HepG2 (cell line): Measurements from ENCODE around the gene CPNE1. TPM values are rescaled to one million over a fixed set of nuclear protein-coding genes. Genes with fewer than 3 reads are reported as not detected.
A peak's percentile ranks its signal among the peaks of the same experiment; 100 is the strongest.

ENCODE experiments used
- ATRX ChIP-seq: sonication (generic); formaldehyde crosslinking; IDR thresholded peaks from 2 replicates; pipeline ENCODE4 v1.4.0; 2020; ENCODE audit warnings: missing genetic modification reagents, borderline replicate concordance
- BATF2 ChIP-seq: sonication (generic); formaldehyde crosslinking; IDR thresholded peaks from 2 replicates; pipeline ENCODE4 v1.8.0; 2022; ENCODE audit warnings: mild to moderate bottlenecking, missing genetic modification reagents, moderate library complexity
- BRD4 ChIP-seq: sonication (generic); formaldehyde crosslinking; IDR thresholded peaks from 2 replicates; pipeline ENCODE4 v1.4.0; 2020; ENCODE audit warnings: missing genetic modification reagents
- CEBPG ChIP-seq: IDR thresholded peaks from 2 replicates; pipeline ENCODE4 v1.6.1; 2016
- CREBL2 ChIP-seq: sonication (generic); formaldehyde crosslinking; IDR thresholded peaks from 2 replicates; pipeline ENCODE4 v1.8.1; 2023; ENCODE audit warnings: missing genetic modification reagents, mild to moderate bottlenecking, borderline replicate concordance
- DMAP1 ChIP-seq: IDR thresholded peaks from 2 replicates; pipeline ENCODE4 v1.6.1; 2016
- JUND ChIP-seq: sonication (generic); formaldehyde crosslinking; IDR thresholded peaks from 2 replicates; pipeline ENCODE4 v1.8.0; 2022; ENCODE audit warnings: mild to moderate bottlenecking, missing genetic modification reagents
- NFATC3 ChIP-seq: sonication (generic); formaldehyde crosslinking; IDR thresholded peaks from 2 replicates; pipeline ENCODE4 v1.5.1; 2020; ENCODE audit warnings: mild to moderate bottlenecking, missing genetic modification reagents
- NFKB2 ChIP-seq: sonication (generic); formaldehyde crosslinking; IDR thresholded peaks from 2 replicates; pipeline ENCODE4 v1.4.0; 2020; ENCODE audit warnings: missing genetic modification reagents, borderline replicate concordance
- NFRKB ChIP-seq: fragments of 450-650 bp; IDR thresholded peaks from 2 replicates; pipeline ENCODE4 v1.6.1; 2017
- NR2F2 ChIP-seq: IDR thresholded peaks from 2 replicates; pipeline ENCODE4 v1.6.1; 2012; ENCODE audit warnings: low read depth, inconsistent platforms, borderline replicate concordance
- PRPF4 ChIP-seq: fragments of 200-400 bp; formaldehyde crosslinking; IDR thresholded peaks from 2 replicates; pipeline ENCODE4 v1.6.1; 2016; ENCODE audit warnings: low read length, low read depth; ENCODE audit not compliant: poor library complexity, severe bottlenecking
- STAG1 ChIP-seq: sonication (generic); formaldehyde crosslinking; IDR thresholded peaks from 2 replicates; pipeline ENCODE4 v1.4.0; 2020; ENCODE audit warnings: missing genetic modification reagents
- TP53 ChIP-seq: sonication (generic); formaldehyde crosslinking; conservative IDR thresholded peaks from 2 replicates; pipeline ENCODE4 v1.4.0; 2020; ENCODE audit warnings: missing genetic modification reagents
- ZMYM2 ChIP-seq: sonication (generic); formaldehyde crosslinking; IDR thresholded peaks from 2 replicates; pipeline ENCODE4 v1.8.0; 2022; ENCODE audit warnings: mild to moderate bottlenecking, missing genetic modification reagents
- ZNF431 ChIP-seq: sonication (generic); formaldehyde crosslinking; IDR thresholded peaks from 2 replicates; pipeline ENCODE4 v1.9.0; 2022; ENCODE audit warnings: missing genetic modification reagents, low read depth, mild to moderate bottlenecking, borderline replicate concordance
- ZNF672 ChIP-seq: sonication (generic); formaldehyde crosslinking; IDR thresholded peaks from 2 replicates; pipeline ENCODE4 v1.8.1; 2022; ENCODE audit warnings: missing genetic modification reagents
- polyA plus RNA-seq, 8 experiments: library from polyadenylated mRNA; depleted of rRNA in 3 of 8; stranded (reverse) in 7 of 8; unstranded in 1 of 8; fragments of >200 nt; fragmentation: Illumina TruSeq in 4 of 8; extraction: Trizol in 4 of 8; gene quantifications; 2 replicates each; pipeline versions ENCODE4 v1.2.1 to v1.2.3, GENCODE V29; 2011 to 2016; ENCODE audit warnings: low read depth in 4 of 8, missing spikeins in 1 of 8, mixed read lengths in 1 of 8; ENCODE audit not compliant: insufficient read depth in 1 of 8
- total RNA-seq, 5 experiments: library from RNA; depleted of rRNA; stranded (reverse); fragments of >200 nt; fragmentation: Illumina TruSeq; extraction: Trizol; gene quantifications; 2 replicates each; pipeline ENCODE4 v1.2.3, GENCODE V29; 2016; ENCODE audit warnings: low read depth in 1 of 5
- TF ChIP-seq, protein P1 (sequence below): sonication (generic); formaldehyde crosslinking; IDR thresholded peaks from 2 replicates; pipeline ENCODE4 v1.4.0; 2020; ENCODE audit warnings: mild to moderate bottlenecking, missing genetic modification reagents, borderline replicate concordance

CPNE1 gene
- total and polyA plus RNA-seq, 2 of the 13 experiments (the other 11 are each of a cell fraction or from before 2014, with no cell fraction given) = 408 to 431 TPM

- TF ChIP-seq DMAP1 (CRISPR knock-in tag) = peak; percentile 60
- TF ChIP-seq ATRX (CRISPR knock-in tag) = 0 out of 2 replicates have a peak, but pooled peaks have one; percentile 36
- TF ChIP-seq NFRKB = no peak
- peak; percentile 98 for TF ChIP-seq ZNF431
- peak; percentile 97 for TF ChIP-seq CREBL2 (CRISPR knock-in tag)
- TF ChIP-seq JUND (CRISPR knock-in tag) = no peak
- TF ChIP-seq NFATC3 (CRISPR knock-in tag) = peak; percentile 99
- peak; percentile 85; the same call in 1 of the 2 replicates for TF ChIP-seq ZNF672 (CRISPR knock-in tag)
- TF ChIP-seq, protein P1, sequence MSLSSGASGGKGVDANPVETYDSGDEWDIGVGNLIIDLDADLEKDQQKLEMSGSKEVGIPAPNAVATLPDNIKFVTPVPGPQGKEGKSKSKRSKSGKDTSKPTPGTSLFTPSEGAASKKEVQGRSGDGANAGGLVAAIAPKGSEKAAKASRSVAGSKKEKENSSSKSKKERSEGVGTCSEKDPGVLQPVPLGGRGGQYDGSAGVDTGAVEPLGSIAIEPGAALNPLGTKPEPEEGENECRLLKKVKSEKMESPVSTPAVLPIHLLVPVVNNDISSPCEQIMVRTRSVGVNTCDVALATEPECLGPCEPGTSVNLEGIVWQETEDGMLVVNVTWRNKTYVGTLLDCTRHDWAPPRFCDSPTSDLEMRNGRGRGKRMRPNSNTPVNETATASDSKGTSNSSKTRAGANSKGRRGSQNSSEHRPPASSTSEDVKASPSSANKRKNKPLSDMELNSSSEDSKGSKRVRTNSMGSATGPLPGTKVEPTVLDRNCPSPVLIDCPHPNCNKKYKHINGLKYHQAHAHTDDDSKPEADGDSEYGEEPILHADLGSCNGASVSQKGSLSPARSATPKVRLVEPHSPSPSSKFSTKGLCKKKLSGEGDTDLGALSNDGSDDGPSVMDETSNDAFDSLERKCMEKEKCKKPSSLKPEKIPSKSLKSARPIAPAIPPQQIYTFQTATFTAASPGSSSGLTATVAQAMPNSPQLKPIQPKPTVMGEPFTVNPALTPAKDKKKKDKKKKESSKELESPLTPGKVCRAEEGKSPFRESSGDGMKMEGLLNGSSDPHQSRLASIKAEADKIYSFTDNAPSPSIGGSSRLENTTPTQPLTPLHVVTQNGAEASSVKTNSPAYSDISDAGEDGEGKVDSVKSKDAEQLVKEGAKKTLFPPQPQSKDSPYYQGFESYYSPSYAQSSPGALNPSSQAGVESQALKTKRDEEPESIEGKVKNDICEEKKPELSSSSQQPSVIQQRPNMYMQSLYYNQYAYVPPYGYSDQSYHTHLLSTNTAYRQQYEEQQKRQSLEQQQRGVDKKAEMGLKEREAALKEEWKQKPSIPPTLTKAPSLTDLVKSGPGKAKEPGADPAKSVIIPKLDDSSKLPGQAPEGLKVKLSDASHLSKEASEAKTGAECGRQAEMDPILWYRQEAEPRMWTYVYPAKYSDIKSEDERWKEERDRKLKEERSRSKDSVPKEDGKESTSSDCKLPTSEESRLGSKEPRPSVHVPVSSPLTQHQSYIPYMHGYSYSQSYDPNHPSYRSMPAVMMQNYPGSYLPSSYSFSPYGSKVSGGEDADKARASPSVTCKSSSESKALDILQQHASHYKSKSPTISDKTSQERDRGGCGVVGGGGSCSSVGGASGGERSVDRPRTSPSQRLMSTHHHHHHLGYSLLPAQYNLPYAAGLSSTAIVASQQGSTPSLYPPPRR = 0 out of 2 replicates have a peak, but pooled peaks have one; percentile 34
- TF ChIP-seq BRD4 (CRISPR knock-in tag) = peak; percentile 65; the same call in 1 of the 2 replicates
- TF ChIP-seq TP53 = peak; percentile 89
- TF ChIP-seq NFKB2 (CRISPR knock-in tag) = peak; percentile 99
- no peak; the same call in 1 of the 2 replicates for TF ChIP-seq ZMYM2
- no peak for TF ChIP-seq PRPF4
- peak; percentile 48 for TF ChIP-seq CEBPG (CRISPR knock-in tag)
- peak; percentile 99 for TF ChIP-seq BATF2 (CRISPR knock-in tag)
- no peak; the same call in 1 of the 2 replicates for TF ChIP-seq NR2F2
- peak; percentile 32 for TF ChIP-seq STAG1 (CRISPR knock-in tag)
These were observed 48.8 kb downstream of the CPNE1 start, which contains the start of gene SPAG4 (continued) for GRCh38 chr20:35615667-35616464.
